ENCODE data around the gene TJP3. TPM values are rescaled to one million over a fixed set of nuclear protein-coding genes. Genes with fewer than 3 reads are reported as not detected.
"Not testable (repeated sequence)": the region's sequence is repeated elsewhere in the genome, so short reads cannot be mapped to it uniquely, and the experiment has no call there.

Gene TJP3
- total RNA-seq, 2 donors from 2014 or later, result 268 to 296 TPM

DNA sequence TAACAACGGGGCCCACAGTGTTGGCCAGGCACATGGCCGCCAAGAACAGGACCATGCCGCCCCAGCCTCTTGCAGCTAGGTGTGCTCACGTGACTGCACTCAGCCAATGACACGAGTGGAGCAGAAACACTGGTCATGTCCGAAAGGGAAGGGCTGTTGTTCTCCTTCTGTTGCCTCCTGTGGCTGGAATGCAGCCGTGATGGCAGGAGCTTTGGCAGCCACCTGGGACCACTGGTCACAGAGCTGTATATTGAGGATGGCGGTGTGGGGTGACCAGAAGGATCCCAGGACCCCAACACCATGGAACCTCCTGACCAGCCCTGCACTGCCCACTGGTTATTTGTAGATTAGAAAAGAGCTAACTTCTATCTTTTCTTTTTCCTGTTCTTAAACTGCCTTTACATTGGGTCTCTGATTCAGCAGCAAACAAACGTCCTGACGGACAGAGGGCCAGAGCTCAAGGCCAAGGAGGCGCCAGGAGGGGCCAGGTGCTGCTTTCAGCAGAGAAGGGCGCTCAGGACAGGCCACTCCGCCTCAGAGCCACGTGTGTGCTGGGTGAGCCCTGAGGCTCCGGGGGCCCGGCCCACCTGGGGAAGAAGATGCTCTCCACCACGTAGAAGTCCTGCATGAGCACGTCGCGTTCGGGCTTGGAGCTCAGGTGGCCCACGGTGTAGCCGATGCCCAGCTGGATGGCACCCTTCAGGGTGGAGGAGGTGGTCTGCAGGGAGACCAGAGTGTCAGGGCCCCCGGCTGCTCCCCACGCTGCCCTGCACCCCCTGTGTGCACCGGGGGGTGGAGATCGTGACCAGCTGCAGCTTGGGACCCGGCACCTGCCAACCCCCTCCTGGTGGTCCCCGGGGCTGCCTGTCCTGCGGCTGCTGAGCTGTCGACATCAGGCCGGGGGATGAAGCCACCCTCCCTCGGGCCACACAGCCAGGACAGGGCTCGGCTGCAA, 46.6 kb upstream of the TJP3 start:
- Histone ChIP-seq H3K9ac (ENCODE audit: low read depth in 2 of 2, low read length in 2 of 2) (no peak overlapping the region), H3K36me3 (no peaks in the 10 kb centered on the region), H3K27me3 (no peaks in the 10 kb centered on the region), H3K9me3 (no peaks in the 10 kb centered on the region), H3K4me3 (no peak overlapping the region), H3K4me1 (no peaks in the 10 kb centered on the region), H3K27ac (no peak overlapping the region)
- TF ChIP-seq, protein P1, sequence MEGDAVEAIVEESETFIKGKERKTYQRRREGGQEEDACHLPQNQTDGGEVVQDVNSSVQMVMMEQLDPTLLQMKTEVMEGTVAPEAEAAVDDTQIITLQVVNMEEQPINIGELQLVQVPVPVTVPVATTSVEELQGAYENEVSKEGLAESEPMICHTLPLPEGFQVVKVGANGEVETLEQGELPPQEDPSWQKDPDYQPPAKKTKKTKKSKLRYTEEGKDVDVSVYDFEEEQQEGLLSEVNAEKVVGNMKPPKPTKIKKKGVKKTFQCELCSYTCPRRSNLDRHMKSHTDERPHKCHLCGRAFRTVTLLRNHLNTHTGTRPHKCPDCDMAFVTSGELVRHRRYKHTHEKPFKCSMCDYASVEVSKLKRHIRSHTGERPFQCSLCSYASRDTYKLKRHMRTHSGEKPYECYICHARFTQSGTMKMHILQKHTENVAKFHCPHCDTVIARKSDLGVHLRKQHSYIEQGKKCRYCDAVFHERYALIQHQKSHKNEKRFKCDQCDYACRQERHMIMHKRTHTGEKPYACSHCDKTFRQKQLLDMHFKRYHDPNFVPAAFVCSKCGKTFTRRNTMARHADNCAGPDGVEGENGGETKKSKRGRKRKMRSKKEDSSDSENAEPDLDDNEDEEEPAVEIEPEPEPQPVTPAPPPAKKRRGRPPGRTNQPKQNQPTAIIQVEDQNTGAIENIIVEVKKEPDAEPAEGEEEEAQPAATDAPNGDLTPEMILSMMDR (IDR thresholded peaks at IDR 0.05), result no peak
- intact Hi-C loops (cut with DNase I), result no loop called here
- DNase-seq, result no peak

GRCh38 chr19:3663838-3664237, 44.3 kb upstream of the TJP3 start:
- TF ChIP-seq, protein P1 (IDR thresholded peaks at IDR 0.05), result no peak
- H3K9me3 ChIP-seq, result no peaks in the 10 kb centered on the region
- peaks cover 1% of the 10 kb centered on the region for H3K4me1 ChIP-seq
- no peaks in the 10 kb centered on the region for H3K27me3 ChIP-seq
- intact Hi-C loops (cut with DNase I), result loop anchor here (2.0 kb wide), 1 partner anchor 43 kb away; no protein-coding TSS in a partner anchor
- no peak overlapping the region for H3K27ac ChIP-seq
- no peaks in the 10 kb centered on the region for H3K36me3 ChIP-seq
- no peak overlapping the region for H3K9ac ChIP-seq (ENCODE audit: low read depth in 2 of 2, low read length in 2 of 2)
- no peak overlapping the region for H3K4me3 ChIP-seq
- no peak for DNase-seq

GRCh38 chr19:3664879-3665642, 43.1 kb upstream of the TJP3 start:
- Histone ChIP-seq H3K9ac (ENCODE audit: low read depth in 2 of 2, low read length in 2 of 2) (no peak overlapping the region), H3K9me3 (no peaks in the 10 kb centered on the region), H3K36me3 (no peaks in the 10 kb centered on the region), H3K27ac (no peak overlapping the region), H3K4me3 (no peak overlapping the region), H3K4me1 (peaks cover 6% of the 10 kb centered on the region), H3K27me3 (no peaks in the 10 kb centered on the region)
- intact Hi-C loops (cut with DNase I), result loop anchor here (2.0 kb wide), 1 partner anchor 42 kb away; no protein-coding TSS in a partner anchor
- TF ChIP-seq, protein P1 (IDR thresholded peaks at IDR 0.05), result no peak
- DNase-seq, result no peak

GRCh38 chr19:3665681-3666544, 42.3 kb upstream of the TJP3 start:
- Histone ChIP-seq H3K4me1 (peaks cover 6% of the 10 kb centered on the region), H3K9ac (ENCODE audit: low read depth in 2 of 2, low read length in 2 of 2) (no peak overlapping the region), H3K27me3 (no peaks in the 10 kb centered on the region), H3K36me3 (no peaks in the 10 kb centered on the region), H3K27ac (no peak overlapping the region), H3K4me3 (no peak overlapping the region), H3K9me3 (no peaks in the 10 kb centered on the region)
- DNase-seq, result peak; percentile 73
- intact Hi-C loops (cut with DNase I), result loop anchor here (1.0 to 2.0 kb wide), 2 partner anchors 41 to 156 kb away; no protein-coding TSS in a partner anchor
- TF ChIP-seq, protein P1 (IDR thresholded peaks at IDR 0.05), result peak; percentile 96

DNA sequence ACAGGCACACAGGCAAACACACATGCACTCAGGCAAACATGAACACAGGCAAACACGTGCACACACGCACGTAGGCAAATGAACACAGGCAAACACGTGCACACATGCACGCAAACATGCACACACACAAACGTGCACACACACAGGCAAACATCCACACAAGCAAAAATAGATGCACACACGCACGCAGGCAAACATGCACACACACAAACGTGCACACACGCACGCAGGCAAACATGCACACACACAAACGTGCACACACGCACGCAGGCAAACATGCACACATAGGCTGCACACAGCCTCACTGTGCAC, 41.7 kb upstream of the TJP3 start:
- not testable (repeated sequence) for H3K27ac ChIP-seq, H3K4me1 ChIP-seq

More for the DNA sequence above, 41.7 kb upstream of the TJP3 start:
- not testable (repeated sequence) for H3K9ac ChIP-seq (ENCODE audit: low read depth in 2 of 2, low read length in 2 of 2); H3K36me3 ChIP-seq; DNase-seq; H3K27me3 ChIP-seq; H3K9me3 ChIP-seq; H3K4me3 ChIP-seq
- intact Hi-C loops (cut with DNase I), result loop anchor here (1.0 kb wide), 1 partner anchor 156 kb away; no protein-coding TSS in a partner anchor

Measured in colonic mucosa (tissue), 4 donors.